GM12865 (cell line): Measurements from ENCODE around the gene RPP38.

Experiments
- DNase-seq: peaks from one replicate; pipeline ENCODE4 v3.0.0; 2010; ENCODE audit warnings: low read depth
- H3K4me3 ChIP-seq: 2 replicates; pipeline ENCODE4 v1.5.1; 2011; ENCODE audit warnings: mild to moderate bottlenecking, low read depth, low read length, control low read depth
- CTCF ChIP-seq: IDR thresholded peaks from 2 replicates; pipeline ENCODE4 v1.5.1; 2011; ENCODE audit warnings: low read length, control low read depth, low read depth, inconsistent platforms; ENCODE audit not compliant: insufficient read depth; ENCODE audit errors: missing control alignments

The RPP38 gene

GRCh38 chr10:15097011-15097812 is at the start of gene RPP38:
RPP38 (plus strand) TSS chr10:15097355; CDS start chr10:15103315, 5,960 bp downstream.
- DNase-seq = peak; percentile 97
- TF ChIP-seq CTCF = no peak
- peak within 1 kb of the TSS; percentile 65 for H3K4me3 ChIP-seq

GRCh38 chr10:15049533-15049932 is 47.6 kb upstream of the RPP38 start:
- DNase-seq = no peak
- no peak overlapping the region for H3K4me3 ChIP-seq
- no peak for TF ChIP-seq CTCF

GRCh38 chr10:15052121-15052520 is 45.0 kb upstream of the RPP38 start:
- TF ChIP-seq CTCF = no peak
- DNase-seq = no peak
- H3K4me3 ChIP-seq = no peak overlapping the region

GRCh38 chr10:15053061-15053460 is 44.1 kb upstream of the RPP38 start:
- no peak for DNase-seq
- no peak overlapping the region for H3K4me3 ChIP-seq
- TF ChIP-seq CTCF = no peak

- no peak overlapping the region for H3K4me3 ChIP-seq
- TF ChIP-seq CTCF = no peak
- DNase-seq = no peak
These were observed 38.5 kb upstream of the RPP38 start for GRCh38 chr10:15058689-15059088.

- H3K4me3 ChIP-seq = no peak overlapping the region
- TF ChIP-seq CTCF = no peak
- DNase-seq = no peak
These were observed 37.2 kb upstream of the RPP38 start for GRCh38 chr10:15059914-15060313.

GRCh38 chr10:15060638-15061037 is 36.5 kb upstream of the RPP38 start:
- no peak overlapping the region for H3K4me3 ChIP-seq
- no peak for TF ChIP-seq CTCF
- DNase-seq = no peak
